H1 (cell line): ENCODE measurements around the gene PDZD2.
A peak's percentile ranks its signal among the peaks of the same experiment; 100 is the strongest.

Source experiments
- EZH2 ChIP-seq: fragments of 200-600 bp; sonication (generic); IDR thresholded peaks from 2 replicates; pipeline ENCODE4 v1.7.1; 2012; ENCODE audit warnings: low read depth, mild to moderate bottlenecking, moderate library complexity, low read length, inconsistent platforms; ENCODE audit not compliant: severe bottlenecking
- HDAC2 ChIP-seq, 2 experiments: fragments of 300-600 bp in 1 of 2; sonication (generic) in 1 of 2; IDR thresholded peaks; 2 replicates each; pipeline ENCODE4 v1.6.1; 2011 to 2012; ENCODE audit warnings: low read depth in 2 of 2, low read length in 2 of 2, mild to moderate bottlenecking in 2 of 2, moderate library complexity in 2 of 2, borderline replicate concordance in 1 of 2, inconsistent platforms in 1 of 2
- JUND ChIP-seq: IDR thresholded peaks from 2 replicates; pipeline ENCODE4 v1.6.1; 2011; ENCODE audit warnings: mild to moderate bottlenecking, improper control_type of control experiment, low read length
- POLR2A ChIP-seq, 2 experiments: IDR thresholded peaks; 1 replicate in 1 of 2; 2 replicates in 1 of 2; pipeline ENCODE4 v1.6.1; 2011; ENCODE audit warnings: low read depth in 2 of 2, low read length in 2 of 2, mild to moderate bottlenecking in 2 of 2; ENCODE audit errors: control extremely low read depth in 1 of 2
- POLR2AphosphoS5 ChIP-seq: IDR thresholded peaks from 2 replicates; pipeline ENCODE4 v1.6.1; 2011; ENCODE audit warnings: low read depth, low read length
- SIN3A ChIP-seq, 2 experiments: IDR thresholded peaks in 1 of 2; conservative IDR thresholded peaks in 1 of 2; 2 replicates each; pipeline ENCODE4 v1.6.1; 2011 to 2012; ENCODE audit warnings: low read length in 2 of 2, improper control_type of control experiment in 1 of 2, low read depth in 1 of 2, mild to moderate bottlenecking in 1 of 2
- SP1 ChIP-seq: IDR thresholded peaks from 2 replicates; pipeline ENCODE4 v1.6.1; 2011; ENCODE audit warnings: low read depth, low read length
- TEAD4 ChIP-seq: IDR thresholded peaks from 2 replicates; pipeline ENCODE4 v1.6.1; 2012; ENCODE audit warnings: low read depth, low read length, inconsistent platforms, mixed read lengths
- TF ChIP-seq, protein P1 (sequence below), 3 experiments: IDR thresholded peaks; 1 replicate in 2 of 3; 2 replicates in 1 of 3; pipeline versions ENCODE4 v1.5.1 to v1.6.1; 2011; ENCODE audit warnings: low read length in 3 of 3, mild to moderate bottlenecking in 3 of 3, inconsistent platforms in 2 of 3, low read depth in 1 of 3, moderate library complexity in 1 of 3; ENCODE audit not compliant: insufficient read depth in 1 of 3; ENCODE audit errors: control extremely low read depth in 1 of 3

DNA sequence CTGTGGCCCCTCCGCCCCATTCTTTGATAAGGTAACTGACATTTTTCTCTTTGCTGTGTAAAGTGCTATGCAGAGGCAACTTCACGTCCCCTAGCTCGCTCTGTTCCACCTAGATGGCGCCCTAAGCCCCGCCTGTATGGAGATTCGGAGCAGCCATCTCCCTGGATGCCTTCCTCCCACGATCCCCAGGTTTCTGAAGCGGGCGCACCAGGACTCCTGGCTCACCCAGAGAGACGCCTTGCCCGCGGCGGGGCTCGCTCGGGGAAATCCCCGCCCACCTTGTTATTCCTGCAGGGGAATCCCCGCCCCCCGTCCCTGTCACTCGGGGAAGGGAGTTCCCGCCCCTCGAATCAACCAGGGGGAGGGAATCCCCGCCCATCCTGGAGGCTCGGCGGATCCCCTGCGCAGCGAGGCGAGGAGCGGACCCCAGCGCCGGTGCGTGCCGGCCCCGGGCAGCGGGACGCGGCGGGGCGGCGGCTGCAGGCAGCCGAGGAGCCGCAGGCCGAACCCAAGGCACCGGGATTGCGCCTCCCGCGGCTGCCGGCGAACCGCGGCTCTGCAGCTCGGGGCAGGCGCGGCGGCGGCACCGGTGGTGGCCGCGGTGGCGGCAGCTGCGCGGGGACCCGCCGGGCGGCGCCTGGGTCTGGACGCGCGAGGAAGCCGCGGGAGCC, at the start of gene PDZD2:
- TF ChIP-seq POLR2AphosphoS5 (no peak), HDAC2 (IDR thresholded peaks at IDR 0.05; ENCODE audit: borderline replicate concordance in 1 of 2, low read depth in 2 of 2, low read length in 2 of 2) (peak; percentile 3 to 96; a peak in 2 of 4 replicates), TEAD4 (no peak), SIN3A (conservative IDR thresholded peaks at IDR 0.05 in 1 of 2, IDR thresholded peaks at IDR 0.05 in 1 of 2; ENCODE audit: low read depth in 1 of 2, low read length in 2 of 2) (no peak), JUND (peak; percentile 15; the same call in 1 of the 2 replicates), SP1 (no peak), POLR2A (IDR thresholded peaks at IDR 0.05; ENCODE audit: control extremely low read depth in 1 of 2, low read depth in 2 of 2, low read length in 2 of 2) (no peak), EZH2 (no peak)
- TF ChIP-seq, protein P1, sequence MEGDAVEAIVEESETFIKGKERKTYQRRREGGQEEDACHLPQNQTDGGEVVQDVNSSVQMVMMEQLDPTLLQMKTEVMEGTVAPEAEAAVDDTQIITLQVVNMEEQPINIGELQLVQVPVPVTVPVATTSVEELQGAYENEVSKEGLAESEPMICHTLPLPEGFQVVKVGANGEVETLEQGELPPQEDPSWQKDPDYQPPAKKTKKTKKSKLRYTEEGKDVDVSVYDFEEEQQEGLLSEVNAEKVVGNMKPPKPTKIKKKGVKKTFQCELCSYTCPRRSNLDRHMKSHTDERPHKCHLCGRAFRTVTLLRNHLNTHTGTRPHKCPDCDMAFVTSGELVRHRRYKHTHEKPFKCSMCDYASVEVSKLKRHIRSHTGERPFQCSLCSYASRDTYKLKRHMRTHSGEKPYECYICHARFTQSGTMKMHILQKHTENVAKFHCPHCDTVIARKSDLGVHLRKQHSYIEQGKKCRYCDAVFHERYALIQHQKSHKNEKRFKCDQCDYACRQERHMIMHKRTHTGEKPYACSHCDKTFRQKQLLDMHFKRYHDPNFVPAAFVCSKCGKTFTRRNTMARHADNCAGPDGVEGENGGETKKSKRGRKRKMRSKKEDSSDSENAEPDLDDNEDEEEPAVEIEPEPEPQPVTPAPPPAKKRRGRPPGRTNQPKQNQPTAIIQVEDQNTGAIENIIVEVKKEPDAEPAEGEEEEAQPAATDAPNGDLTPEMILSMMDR (IDR thresholded peaks at IDR 0.05; ENCODE audit: control extremely low read depth in 1 of 3, insufficient read depth in 1 of 3, low read depth in 1 of 3, low read length in 3 of 3): peak; percentile 41 to 58 (median 53); a peak in 3 of 4 replicates
